ENCODE measurements around the gene SMIM43.

SMIM43 gene

GRCh38 chr4:121764702-121765367 lies at the start of gene SMIM43:
Gene SMIM43, minus strand, starts transcription at chr4:121765164. Its CDS starts 59 bp downstream, at chr4:121765105.
- no peak for DNase-seq

GRCh38 chr4:121814756-121815155 lies 49.8 kb upstream of the SMIM43 start:
- no peak for DNase-seq

GRCh38 chr4:121811122-121811521 lies 46.2 kb upstream of the SMIM43 start:
- no peak for DNase-seq

DNA sequence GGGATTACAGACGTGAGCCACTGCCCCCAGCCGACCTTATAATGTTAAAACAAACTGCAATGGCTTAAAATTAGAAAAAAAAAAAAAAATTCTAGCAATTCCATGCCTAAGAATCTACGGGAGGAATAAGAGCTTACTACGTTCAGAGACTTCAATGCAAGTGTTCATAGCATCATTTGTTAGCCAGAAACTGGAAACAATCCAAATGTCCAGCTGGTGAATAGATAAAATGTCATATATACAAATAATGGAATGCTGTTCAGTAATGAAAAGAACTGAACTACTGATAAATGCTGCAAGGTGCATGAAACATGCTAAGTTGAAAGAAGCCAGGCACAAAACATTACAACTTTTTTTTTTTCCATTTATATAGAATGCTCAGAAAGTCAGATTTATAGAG lies 41.4 kb upstream of the SMIM43 start:
- DNase-seq, result no peak

GRCh38 chr4:121801715-121802075 lies 36.7 kb upstream of the SMIM43 start:
- DNase-seq, result no peak

DNA sequence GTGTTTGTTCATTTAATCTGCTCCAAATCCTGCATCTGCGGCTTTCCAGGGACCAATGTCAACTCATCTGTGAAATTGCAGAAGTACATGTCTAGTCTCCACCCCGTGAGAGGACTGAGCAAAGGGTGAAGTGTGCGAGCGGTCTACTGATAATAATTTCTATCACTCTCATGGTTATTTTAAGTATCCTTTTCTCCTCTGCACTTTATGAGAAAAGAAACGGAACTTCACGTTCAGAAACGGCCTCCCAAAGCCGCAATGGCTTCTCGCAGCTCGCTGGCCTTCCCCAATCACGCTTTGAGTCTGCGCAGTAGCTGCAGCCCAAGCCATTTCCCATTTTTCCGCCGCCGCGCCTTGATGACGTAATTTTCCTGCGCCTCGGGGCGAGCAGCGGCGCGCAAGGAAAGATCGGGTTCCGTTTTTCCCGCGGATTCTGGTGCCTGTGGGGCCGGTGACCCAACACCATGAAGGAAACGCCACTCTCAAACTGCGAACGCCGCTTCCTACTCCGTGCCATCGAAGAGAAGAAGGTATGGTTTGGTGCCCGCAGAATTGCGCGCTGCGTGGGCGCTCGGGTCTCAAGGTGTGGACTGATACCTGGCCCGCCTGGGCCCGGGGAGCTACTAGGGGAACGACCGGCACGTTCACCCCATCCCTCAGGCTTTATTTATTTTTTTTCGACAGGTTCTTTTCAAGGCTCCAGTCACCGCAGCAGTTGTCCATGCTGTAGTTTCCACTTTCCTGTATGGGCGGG lies 36.2 kb upstream of the SMIM43 start, which contains the start of gene EXOSC9:
EXOSC9 (plus strand) TSS at position 363 of the 754 bp plus-strand sequence; CDS start at position 465, 102 bp downstream.
- DNase-seq, result peak; percentile 94

- DNase-seq, result no peak
These were observed 35.6 kb upstream of the SMIM43 start for GRCh38 chr4:121800638-121800960.

DNA sequence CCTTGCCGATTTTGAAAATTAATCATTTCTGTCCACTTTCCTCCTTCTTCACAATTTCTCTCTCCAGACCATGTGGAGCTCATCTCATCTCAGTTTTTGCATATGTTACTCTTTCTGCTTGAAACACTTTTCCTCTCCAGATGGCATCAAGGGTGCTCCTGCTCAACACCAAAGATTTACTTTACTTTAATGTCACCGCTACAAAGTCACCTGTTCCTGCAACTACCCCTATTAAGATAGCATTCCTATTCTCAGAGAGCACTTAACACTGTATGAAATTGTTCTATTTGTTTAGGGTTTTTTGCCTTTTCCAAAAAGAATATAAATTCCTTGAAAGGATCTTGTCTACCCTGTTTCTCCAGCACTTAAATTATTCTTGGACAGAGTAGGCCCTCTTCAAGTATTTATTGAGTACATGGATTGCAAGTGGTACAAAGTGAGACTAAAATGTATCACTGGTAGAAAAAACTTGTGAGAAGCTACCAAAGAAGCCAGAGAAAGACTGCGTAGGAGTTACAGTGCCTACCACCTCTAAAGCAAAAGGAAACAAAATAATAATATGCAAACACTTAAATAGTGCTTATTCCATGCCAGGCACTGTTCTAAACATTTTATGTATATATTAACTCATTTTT lies 35.0 kb upstream of the SMIM43 start:
- DNase-seq, result no peak

GRCh38 chr4:121799208-121799823 lies 34.4 kb upstream of the SMIM43 start:
- no peak for DNase-seq

- DNase-seq, result no peak
These were observed 31.3 kb upstream of the SMIM43 start for GRCh38 chr4:121796283-121796682.

DNA sequence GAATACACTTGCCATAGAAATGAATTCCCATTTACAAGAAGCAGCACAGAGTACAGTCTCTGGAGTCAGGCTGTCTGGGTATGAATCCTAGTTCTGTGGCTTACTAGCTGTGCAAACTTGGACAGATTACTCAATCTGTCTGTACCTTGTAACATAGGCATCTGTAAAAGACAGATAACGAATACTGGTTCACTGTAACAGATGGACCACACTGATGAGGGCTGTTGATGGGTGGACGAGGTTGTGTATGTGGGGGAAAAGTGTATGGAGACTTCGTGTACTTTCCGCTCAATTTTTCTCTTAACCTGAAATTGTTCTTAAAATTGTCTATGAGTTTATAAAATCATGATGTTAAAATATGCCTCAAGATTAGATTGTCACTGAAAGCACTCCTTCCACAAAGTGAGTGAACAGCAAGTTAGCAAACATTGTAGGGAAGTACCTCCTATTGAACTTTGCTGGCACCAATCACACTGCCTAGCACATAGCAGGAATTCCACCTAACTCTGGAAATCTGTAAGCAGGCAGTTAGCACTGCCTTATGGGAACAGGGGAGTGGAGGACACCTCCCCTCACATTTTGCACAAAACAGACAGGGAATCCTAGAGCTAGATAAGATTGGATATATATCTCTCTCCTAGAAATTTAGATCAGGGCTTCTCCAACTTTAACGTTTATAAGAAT lies 29.7 kb upstream of the SMIM43 start:
- no peak for DNase-seq

GRCh38 chr4:121792966-121793365 lies 28.0 kb upstream of the SMIM43 start:
- no peak for DNase-seq

- no peak for DNase-seq
These were observed 26.5 kb upstream of the SMIM43 start for GRCh38 chr4:121791481-121791880.

DNA sequence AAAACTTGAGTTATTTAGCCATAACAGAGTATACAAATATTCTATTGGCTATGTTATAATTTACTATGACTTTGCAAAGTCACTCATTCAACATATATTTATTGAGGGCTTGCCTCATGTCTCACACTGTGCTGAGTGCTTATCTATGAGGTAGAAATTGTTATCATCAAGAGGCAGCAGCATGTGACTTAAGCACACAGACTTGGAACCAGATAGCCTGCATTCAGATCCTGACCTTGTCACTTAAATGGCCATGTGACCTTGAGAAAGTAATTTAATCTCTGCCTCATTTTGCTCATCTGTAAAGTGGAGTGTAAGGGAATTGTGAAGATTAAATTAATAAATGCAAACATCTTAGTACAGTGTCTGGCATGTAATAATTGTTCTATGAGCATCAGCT lies 26.0 kb upstream of the SMIM43 start:
- DNase-seq, result no peak

DNA sequence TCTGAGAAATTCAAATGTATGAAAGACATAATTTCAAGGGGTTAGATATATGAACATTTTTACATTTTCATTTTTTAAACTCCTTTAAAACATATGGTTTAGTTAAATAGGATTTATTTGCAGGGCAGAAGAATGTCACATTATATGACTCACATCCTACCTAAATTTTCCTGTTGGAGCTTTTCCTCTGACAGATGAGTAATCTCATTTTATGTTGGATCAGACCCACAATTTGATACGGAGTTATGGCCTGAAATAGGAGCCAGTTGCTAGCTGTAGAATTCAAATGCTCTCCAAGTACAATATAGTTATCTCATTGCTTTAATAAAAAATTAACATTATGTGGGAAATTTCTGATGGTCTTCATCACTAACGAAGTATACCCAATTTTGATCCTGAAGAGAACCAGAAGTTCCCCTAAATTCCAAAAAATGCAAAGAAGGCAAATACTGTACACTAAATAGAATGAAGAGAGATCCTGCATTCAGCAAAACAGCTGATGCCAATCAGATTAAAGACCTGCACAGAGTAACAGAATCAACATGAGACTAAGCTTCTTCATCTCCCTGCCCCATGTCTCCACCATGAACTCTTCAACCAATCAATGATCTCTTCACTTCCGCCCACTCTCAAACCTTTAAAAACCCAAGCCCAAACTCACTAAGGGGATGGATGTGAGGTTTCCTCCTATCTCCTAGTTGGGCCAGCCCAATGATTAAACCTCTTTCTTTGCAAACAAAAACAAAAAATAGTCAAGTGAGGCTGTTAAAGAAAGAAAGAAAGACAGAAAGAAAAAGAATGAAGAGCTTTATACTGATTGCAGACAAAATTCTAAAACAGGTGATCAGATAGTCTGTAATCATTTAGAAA lies 25.2 kb upstream of the SMIM43 start:
- DNase-seq, result no peak

GRCh38 chr4:121789455-121789854 lies 24.5 kb upstream of the SMIM43 start:
- no peak for DNase-seq

DNA sequence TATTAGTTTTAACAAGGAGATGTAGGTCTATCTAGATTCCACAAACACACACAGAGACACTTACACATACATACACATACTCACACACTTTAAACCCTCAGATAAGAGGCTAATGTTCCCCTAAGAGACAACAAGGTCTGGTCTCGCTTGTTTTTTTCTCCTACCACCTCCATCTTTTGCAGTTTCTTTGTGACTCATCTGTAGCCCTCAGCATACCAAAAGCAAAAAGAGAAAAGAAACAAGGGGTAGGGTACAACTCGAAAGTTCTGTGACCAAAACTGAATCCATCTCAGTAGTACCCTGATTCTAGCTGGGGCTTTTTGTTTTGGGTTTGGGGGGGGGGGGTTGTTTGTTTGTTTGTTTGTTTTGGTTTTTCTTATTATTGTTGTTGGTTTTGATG lies 23.9 kb upstream of the SMIM43 start:
- DNase-seq, result no peak

GRCh38 chr4:121786221-121786620 lies 21.3 kb upstream of the SMIM43 start:
- no peak for DNase-seq

- no peak for DNase-seq
These were observed 20.5 kb upstream of the SMIM43 start for GRCh38 chr4:121785479-121785878.

DNA sequence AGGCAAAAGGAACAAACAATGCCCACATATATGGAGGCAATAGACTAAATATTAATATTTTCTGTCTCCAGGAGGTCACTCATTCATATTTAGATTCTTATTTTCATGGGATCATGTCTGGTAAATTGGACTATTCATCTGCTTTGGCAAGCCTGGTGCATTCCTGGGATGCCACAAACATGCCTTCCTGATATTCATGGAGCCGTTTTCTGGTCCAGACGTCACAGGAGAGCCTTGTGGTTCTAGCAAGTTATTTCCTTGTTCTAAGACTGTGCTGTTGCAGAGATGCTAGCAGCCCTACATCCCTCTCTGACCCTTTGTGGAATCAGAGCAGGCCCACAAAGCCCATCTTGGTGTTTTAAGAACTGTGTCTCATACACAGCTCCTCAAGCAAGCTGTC lies 20.0 kb upstream of the SMIM43 start:
- DNase-seq, result no peak

- DNase-seq, result no peak
These were observed 19.4 kb upstream of the SMIM43 start for GRCh38 chr4:121784401-121784800.

DNA sequence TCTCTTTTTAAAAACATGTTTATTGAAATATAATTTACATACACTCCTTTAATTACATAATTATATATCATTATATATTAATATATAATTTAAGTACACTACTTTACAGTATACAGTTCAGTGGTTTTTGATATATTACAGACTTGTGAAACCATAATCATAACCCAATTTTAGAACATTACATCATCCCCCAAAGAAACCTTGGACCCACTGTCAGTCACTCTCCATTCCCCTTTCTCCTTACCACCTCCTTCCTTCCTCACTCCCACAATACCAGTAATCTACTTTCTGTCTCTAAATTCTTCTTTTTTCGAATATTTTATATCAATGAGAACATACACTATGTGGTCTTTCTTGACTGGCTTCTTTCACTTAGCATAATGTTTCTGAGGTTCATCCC lies 18.2 kb upstream of the SMIM43 start:
- no peak for DNase-seq
